ENCODE data around the gene CCDC136.

CCDC136 gene

GRCh38 chr7:128862571-128863432, 71.0 kb downstream of the CCDC136 start, which contains the start of gene ATP6V1F:
TSS of gene ATP6V1F (plus strand) at chr7:128862856. CDS start at chr7:128862905, 49 bp downstream.
- peak; percentile 79 for DNase-seq (ENCODE audit: low read depth)

GRCh38 chr7:128863433-128863989, 71.7 kb downstream of the CCDC136 start:
- no peak for DNase-seq (ENCODE audit: low read depth)

GRCh38 chr7:128865303-128865702, 73.5 kb downstream of the CCDC136 start:
- DNase-seq (ENCODE audit: low read depth): no peak

DNA sequence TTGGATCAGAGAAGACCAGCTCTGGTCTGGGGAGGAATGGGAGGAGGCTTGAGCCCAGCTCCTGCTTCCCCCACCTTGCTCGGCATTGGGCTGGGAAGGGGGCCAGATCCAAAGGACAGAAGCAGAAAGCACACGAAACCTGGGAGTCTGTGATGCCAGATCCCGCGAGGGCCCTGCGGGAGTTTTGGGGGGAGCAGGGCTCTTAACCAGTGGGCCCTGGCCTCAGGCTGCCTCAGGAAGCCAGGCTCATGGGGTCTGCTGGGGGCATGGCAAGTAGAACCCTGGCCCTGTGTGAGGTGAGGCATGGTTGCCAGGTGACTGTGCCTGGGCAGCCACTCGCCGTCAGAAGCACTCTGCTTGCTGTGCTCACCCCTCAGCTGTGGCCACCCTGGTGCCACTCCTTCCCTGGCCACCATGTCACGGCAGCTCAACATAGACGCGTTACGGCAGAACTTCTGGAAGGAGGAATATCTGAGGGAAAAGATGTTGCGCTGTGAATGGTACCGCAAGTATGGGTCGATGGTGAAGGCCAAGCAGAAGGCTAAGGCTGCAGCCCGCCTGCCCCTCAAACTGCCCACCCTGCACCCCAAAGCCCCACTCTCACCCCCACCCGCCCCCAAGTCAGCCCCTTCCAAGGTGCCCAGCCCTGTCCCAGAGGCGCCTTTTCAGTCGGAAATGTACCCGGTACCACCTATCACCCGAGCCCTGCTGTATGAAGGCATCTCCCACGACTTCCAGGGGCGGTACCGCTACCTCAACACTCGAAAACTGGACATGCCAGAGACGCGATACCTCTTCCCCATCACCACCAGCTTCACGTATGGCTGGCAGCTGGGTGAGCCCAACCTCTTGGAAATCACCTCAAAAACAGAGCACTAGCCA, 74.5 kb downstream of the CCDC136 start:
- DNase-seq (ENCODE audit: low read depth): no peak

- DNase-seq (ENCODE audit: low read depth): no peak
Measured at GRCh38 chr7:128867241-128867640, 75.5 kb downstream of the CCDC136 start.

DNA sequence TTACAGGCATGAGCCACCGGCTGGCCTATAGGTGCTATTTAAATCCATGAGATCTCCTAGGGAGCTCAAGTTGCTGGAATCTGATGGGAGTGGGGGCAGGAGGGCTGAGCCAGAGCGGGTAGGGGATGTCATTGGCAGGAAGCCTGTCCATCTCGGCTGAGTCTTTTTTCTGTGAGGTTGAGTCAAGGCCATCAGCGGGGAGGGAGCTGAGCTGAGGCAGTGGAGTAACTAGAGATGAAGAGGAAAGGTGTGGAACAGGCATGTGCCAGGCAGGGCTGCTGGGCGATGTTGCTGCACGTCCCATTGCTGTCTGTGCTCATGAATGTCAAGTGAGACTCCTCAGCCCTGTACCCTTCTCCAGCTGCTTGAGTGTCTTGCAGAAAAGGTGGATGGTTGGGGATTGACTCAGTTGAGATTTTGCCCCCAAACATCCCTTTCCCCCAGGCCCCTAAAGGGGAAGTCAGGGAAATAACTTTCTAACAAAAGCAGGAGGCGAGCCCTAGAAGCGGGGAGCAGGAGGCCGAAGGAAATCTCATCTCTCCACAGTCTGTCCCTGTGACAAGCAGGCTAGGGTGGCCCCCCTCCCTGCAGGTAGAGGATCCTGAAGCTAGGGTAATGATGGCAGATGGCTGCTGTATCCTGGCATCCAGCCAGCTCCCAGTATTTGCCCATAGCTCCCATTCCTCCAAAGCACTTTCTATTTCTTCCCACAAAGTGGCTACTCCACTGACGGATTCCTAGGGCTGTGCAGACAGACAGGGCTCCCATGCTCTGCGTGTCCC, 76.3 kb downstream of the CCDC136 start:
- DNase-seq (ENCODE audit: low read depth): no peak

- DNase-seq (ENCODE audit: low read depth): no peak
Measured at GRCh38 chr7:128868624-128869137, 76.9 kb downstream of the CCDC136 start.

GRCh38 chr7:128869138-128869943, 77.6 kb downstream of the CCDC136 start:
- no peak for DNase-seq (ENCODE audit: low read depth)

DNA sequence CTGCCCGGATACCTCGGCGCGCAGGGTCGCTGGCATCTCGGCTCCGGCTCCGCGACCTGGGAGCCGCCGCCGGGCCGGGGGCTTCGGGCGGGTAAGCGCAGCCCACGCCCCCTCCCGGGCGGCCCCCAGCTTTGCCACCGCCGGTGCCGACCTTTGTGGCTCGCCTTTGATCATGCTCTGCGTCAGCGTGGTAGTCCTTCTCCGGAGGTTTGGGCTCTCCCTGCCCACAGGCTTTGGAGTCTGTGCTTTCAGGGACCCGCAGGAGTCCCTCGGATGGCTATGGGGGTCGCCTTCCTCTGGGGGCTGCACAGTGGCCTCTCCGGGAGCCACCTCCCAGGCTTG, 78.1 kb downstream of the CCDC136 start:
- DNase-seq (ENCODE audit: low read depth): no peak

DNA sequence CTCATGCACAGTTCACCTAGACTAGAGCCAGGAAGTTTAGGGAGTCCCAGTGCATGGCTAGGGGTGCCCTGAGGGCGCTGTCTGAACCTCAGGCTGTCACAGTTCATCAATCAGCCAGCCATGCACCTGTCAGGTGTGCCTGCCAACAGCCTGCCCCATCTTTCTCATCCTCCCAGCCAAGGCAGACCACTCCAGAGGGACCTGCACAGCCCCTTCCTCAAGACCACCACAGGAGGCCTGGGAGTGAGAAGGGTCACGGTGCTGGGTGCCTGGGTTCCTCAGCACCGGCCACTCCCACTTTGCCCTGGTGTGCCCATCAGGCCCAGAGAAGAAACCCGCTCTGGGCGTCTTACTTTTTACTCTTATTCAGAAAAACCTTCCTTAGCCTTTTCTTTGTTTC, 79.3 kb downstream of the CCDC136 start:
- no peak for DNase-seq (ENCODE audit: low read depth)
